Panc1 (cell line): ENCODE data around the gene PLB1.

Source experiments
- POLR2AphosphoS5 ChIP-seq: IDR thresholded peaks from 2 replicates; pipeline ENCODE4 v1.6.1; 2012; ENCODE audit warnings: mild to moderate bottlenecking, low read depth, low read length, moderate library complexity
- REST ChIP-seq, 2 experiments: IDR thresholded peaks; 2 replicates each; pipeline ENCODE4 v1.6.1; 2011 to 2012; ENCODE audit warnings: low read depth in 2 of 2, control low read depth in 1 of 2, low read length in 1 of 2, mild to moderate bottlenecking in 1 of 2, moderate library complexity in 1 of 2; ENCODE audit not compliant: insufficient read depth in 1 of 2
- SIN3A ChIP-seq: IDR thresholded peaks from 2 replicates; pipeline ENCODE4 v1.6.1; 2012; ENCODE audit warnings: low read depth, mild to moderate bottlenecking, low read length, moderate library complexity, borderline replicate concordance; ENCODE audit not compliant: insufficient read depth
- TF ChIP-seq, protein P1 (sequence below): fragments of 450-650 bp; IDR thresholded peaks from 2 replicates; pipeline ENCODE4 v1.5.1; 2017; ENCODE audit warnings: mild to moderate bottlenecking

DNA sequence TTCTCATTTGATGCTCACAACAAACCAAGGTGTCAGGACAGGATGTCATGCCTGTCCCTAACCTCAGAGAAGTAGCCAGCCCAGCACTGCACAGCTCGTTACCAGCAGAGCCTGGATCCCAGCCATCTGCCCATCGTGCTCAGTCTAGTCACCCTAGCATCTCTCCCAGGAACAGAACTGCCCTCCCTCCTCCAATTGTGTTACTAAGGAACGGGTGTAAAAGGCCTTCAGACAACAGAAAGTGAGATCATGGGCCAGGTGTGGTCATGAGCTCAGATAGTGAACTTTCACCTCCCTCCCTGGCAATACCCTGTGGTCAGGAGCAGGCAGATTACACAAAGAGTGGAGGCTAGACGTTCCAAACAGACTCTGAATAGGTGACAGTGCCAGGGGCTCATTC lies 144.0 kb downstream of the PLB1 start:
- TF ChIP-seq POLR2AphosphoS5: no peak
- TF ChIP-seq, protein P1, sequence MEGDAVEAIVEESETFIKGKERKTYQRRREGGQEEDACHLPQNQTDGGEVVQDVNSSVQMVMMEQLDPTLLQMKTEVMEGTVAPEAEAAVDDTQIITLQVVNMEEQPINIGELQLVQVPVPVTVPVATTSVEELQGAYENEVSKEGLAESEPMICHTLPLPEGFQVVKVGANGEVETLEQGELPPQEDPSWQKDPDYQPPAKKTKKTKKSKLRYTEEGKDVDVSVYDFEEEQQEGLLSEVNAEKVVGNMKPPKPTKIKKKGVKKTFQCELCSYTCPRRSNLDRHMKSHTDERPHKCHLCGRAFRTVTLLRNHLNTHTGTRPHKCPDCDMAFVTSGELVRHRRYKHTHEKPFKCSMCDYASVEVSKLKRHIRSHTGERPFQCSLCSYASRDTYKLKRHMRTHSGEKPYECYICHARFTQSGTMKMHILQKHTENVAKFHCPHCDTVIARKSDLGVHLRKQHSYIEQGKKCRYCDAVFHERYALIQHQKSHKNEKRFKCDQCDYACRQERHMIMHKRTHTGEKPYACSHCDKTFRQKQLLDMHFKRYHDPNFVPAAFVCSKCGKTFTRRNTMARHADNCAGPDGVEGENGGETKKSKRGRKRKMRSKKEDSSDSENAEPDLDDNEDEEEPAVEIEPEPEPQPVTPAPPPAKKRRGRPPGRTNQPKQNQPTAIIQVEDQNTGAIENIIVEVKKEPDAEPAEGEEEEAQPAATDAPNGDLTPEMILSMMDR: no peak
- TF ChIP-seq REST (IDR thresholded peaks at IDR 0.05; ENCODE audit: insufficient read depth in 1 of 2, low read depth in 2 of 2, low read length in 1 of 2): no peak
- TF ChIP-seq SIN3A: no peak
